ENCODE data around the gene ITGA2.

The ITGA2 gene

GRCh38 chr5:53063176-53063575, 74.0 kb downstream of the ITGA2 start:
- no peak overlapping the region for H3K27ac ChIP-seq (ENCODE audit: low read depth, low read length)
- no peak overlapping the region for H3K4me3 ChIP-seq (ENCODE audit: low read length)
- H3K9me3 ChIP-seq (ENCODE audit: insufficient read depth, low read depth, low read length): no peaks in the 10 kb centered on the region
- no peaks in the 10 kb centered on the region for H3K4me1 ChIP-seq (ENCODE audit: insufficient read depth, low read length)
- H3K36me3 ChIP-seq (ENCODE audit: insufficient read depth, low read length): peaks cover 6% of the 10 kb centered on the region; the same call in 1 of the 2 replicates
- H3K27me3 ChIP-seq (ENCODE audit: insufficient read depth, low read length): no peaks in the 10 kb centered on the region
- WGBS: 90% methylated on average over 2 of the region's 2 CpGs
- H3K9ac ChIP-seq (ENCODE audit: low read depth, low read length): no peak overlapping the region

- Histone ChIP-seq H3K4me3 (ENCODE audit: low read length) (no peak overlapping the region), H3K27me3 (ENCODE audit: insufficient read depth, low read length) (no peaks in the 10 kb centered on the region), H3K4me1 (ENCODE audit: insufficient read depth, low read length) (no peaks in the 10 kb centered on the region), H3K27ac (ENCODE audit: low read depth, low read length) (no peak overlapping the region), H3K9ac (ENCODE audit: low read depth, low read length) (no peak overlapping the region), H3K9me3 (ENCODE audit: insufficient read depth, low read depth, low read length) (no peaks in the 10 kb centered on the region), H3K36me3 (ENCODE audit: insufficient read depth, low read length) (peaks cover 6% of the 10 kb centered on the region; the same call in 1 of the 2 replicates)
- WGBS: 96% methylated on average over 2 of the region's 3 CpGs
Observed at GRCh38 chr5:53063791-53064190, 74.6 kb downstream of the ITGA2 start.

- Histone ChIP-seq H3K9me3 (ENCODE audit: insufficient read depth, low read depth, low read length) (no peaks in the 10 kb centered on the region), H3K27ac (ENCODE audit: low read depth, low read length) (no peak overlapping the region), H3K4me3 (ENCODE audit: low read length) (no peak overlapping the region), H3K4me1 (ENCODE audit: insufficient read depth, low read length) (no peaks in the 10 kb centered on the region), H3K36me3 (ENCODE audit: insufficient read depth, low read length) (peaks cover 6% of the 10 kb centered on the region; the same call in 1 of the 2 replicates), H3K9ac (ENCODE audit: low read depth, low read length) (no peak overlapping the region), H3K27me3 (ENCODE audit: insufficient read depth, low read length) (no peaks in the 10 kb centered on the region)
- WGBS: no CpG with 5 or more reads among the region's 1 CpG
Observed at GRCh38 chr5:53066088-53066487, 76.9 kb downstream of the ITGA2 start.

GRCh38 chr5:53067641-53068040, 78.5 kb downstream of the ITGA2 start:
- no peak overlapping the region for H3K4me3 ChIP-seq (ENCODE audit: low read length)
- H3K27ac ChIP-seq (ENCODE audit: low read depth, low read length): no peak overlapping the region
- no peak overlapping the region for H3K9ac ChIP-seq (ENCODE audit: low read depth, low read length)
- H3K27me3 ChIP-seq (ENCODE audit: insufficient read depth, low read length): no peaks in the 10 kb centered on the region
- no peaks in the 10 kb centered on the region for H3K9me3 ChIP-seq (ENCODE audit: insufficient read depth, low read depth, low read length)
- H3K4me1 ChIP-seq (ENCODE audit: insufficient read depth, low read length): no peaks in the 10 kb centered on the region
- peaks cover 10% of the 10 kb centered on the region; the same call in 1 of the 2 replicates for H3K36me3 ChIP-seq (ENCODE audit: insufficient read depth, low read length)
- WGBS: no CpG with 5 or more reads among the region's 1 CpG

- Histone ChIP-seq H3K36me3 (ENCODE audit: insufficient read depth, low read length) (peaks cover 10% of the 10 kb centered on the region; the same call in 1 of the 2 replicates), H3K4me1 (ENCODE audit: insufficient read depth, low read length) (no peaks in the 10 kb centered on the region), H3K4me3 (ENCODE audit: low read length) (no peak overlapping the region), H3K9me3 (ENCODE audit: insufficient read depth, low read depth, low read length) (no peaks in the 10 kb centered on the region), H3K27ac (ENCODE audit: low read depth, low read length) (no peak overlapping the region), H3K9ac (ENCODE audit: low read depth, low read length) (no peak overlapping the region), H3K27me3 (ENCODE audit: insufficient read depth, low read length) (no peaks in the 10 kb centered on the region)
- WGBS: 90% methylated on average over 3 of the region's 4 CpGs
Observed at GRCh38 chr5:53068291-53068836, 79.2 kb downstream of the ITGA2 start.

- no peak overlapping the region for H3K9ac ChIP-seq (ENCODE audit: low read depth, low read length)
- H3K4me1 ChIP-seq (ENCODE audit: insufficient read depth, low read length): no peaks in the 10 kb centered on the region
- H3K9me3 ChIP-seq (ENCODE audit: insufficient read depth, low read depth, low read length): no peaks in the 10 kb centered on the region
- H3K4me3 ChIP-seq (ENCODE audit: low read length): no peak overlapping the region
- H3K27ac ChIP-seq (ENCODE audit: low read depth, low read length): no peak overlapping the region
- no peaks in the 10 kb centered on the region for H3K27me3 ChIP-seq (ENCODE audit: insufficient read depth, low read length)
- WGBS: 99% methylated on average over 5 of the region's 5 CpGs
- peaks cover 16% of the 10 kb centered on the region for H3K36me3 ChIP-seq (ENCODE audit: insufficient read depth, low read length)
Observed at GRCh38 chr5:53069626-53070025, 80.5 kb downstream of the ITGA2 start.

GRCh38 chr5:53071298-53071697, 82.1 kb downstream of the ITGA2 start:
- no peak overlapping the region for H3K27ac ChIP-seq (ENCODE audit: low read depth, low read length)
- no peak overlapping the region for H3K4me3 ChIP-seq (ENCODE audit: low read length)
- no peaks in the 10 kb centered on the region for H3K4me1 ChIP-seq (ENCODE audit: insufficient read depth, low read length)
- H3K36me3 ChIP-seq (ENCODE audit: insufficient read depth, low read length): peaks cover 24% of the 10 kb centered on the region
- no peak overlapping the region for H3K9ac ChIP-seq (ENCODE audit: low read depth, low read length)
- 95% methylated on average over 2 of the region's 2 CpGs for WGBS
- no peaks in the 10 kb centered on the region for H3K9me3 ChIP-seq (ENCODE audit: insufficient read depth, low read depth, low read length)
- H3K27me3 ChIP-seq (ENCODE audit: insufficient read depth, low read length): no peaks in the 10 kb centered on the region

- Histone ChIP-seq H3K27me3 (ENCODE audit: insufficient read depth, low read length) (no peaks in the 10 kb centered on the region), H3K36me3 (ENCODE audit: insufficient read depth, low read length) (peaks cover 28% of the 10 kb centered on the region), H3K4me1 (ENCODE audit: insufficient read depth, low read length) (no peaks in the 10 kb centered on the region), H3K4me3 (ENCODE audit: low read length) (no peak overlapping the region), H3K27ac (ENCODE audit: low read depth, low read length) (no peak overlapping the region), H3K9ac (ENCODE audit: low read depth, low read length) (no peak overlapping the region), H3K9me3 (ENCODE audit: insufficient read depth, low read depth, low read length) (no peaks in the 10 kb centered on the region)
- 97% methylated on average over 1 of the region's 2 CpGs for WGBS
Observed at GRCh38 chr5:53071738-53072137, 82.6 kb downstream of the ITGA2 start.

- no peak overlapping the region for H3K9ac ChIP-seq (ENCODE audit: low read depth, low read length)
- no peak overlapping the region for H3K27ac ChIP-seq (ENCODE audit: low read depth, low read length)
- no peaks in the 10 kb centered on the region for H3K4me1 ChIP-seq (ENCODE audit: insufficient read depth, low read length)
- 92% methylated on average over 2 of the region's 2 CpGs for WGBS
- peaks cover 33% of the 10 kb centered on the region for H3K36me3 ChIP-seq (ENCODE audit: insufficient read depth, low read length)
- H3K27me3 ChIP-seq (ENCODE audit: insufficient read depth, low read length): no peaks in the 10 kb centered on the region
- H3K4me3 ChIP-seq (ENCODE audit: low read length): no peak overlapping the region
- no peaks in the 10 kb centered on the region for H3K9me3 ChIP-seq (ENCODE audit: insufficient read depth, low read depth, low read length)
Observed at GRCh38 chr5:53073348-53073747, 84.2 kb downstream of the ITGA2 start.

GRCh38 chr5:53076014-53076583, 86.9 kb downstream of the ITGA2 start:
- WGBS: 94% methylated on average over 2 of the region's 2 CpGs
- Histone ChIP-seq H3K4me1 (ENCODE audit: insufficient read depth, low read length) (no peaks in the 10 kb centered on the region), H3K27me3 (ENCODE audit: insufficient read depth, low read length) (no peaks in the 10 kb centered on the region), H3K9ac (ENCODE audit: low read depth, low read length) (no peak overlapping the region), H3K27ac (ENCODE audit: low read depth, low read length) (no peak overlapping the region), H3K36me3 (ENCODE audit: insufficient read depth, low read length) (peaks cover 37% of the 10 kb centered on the region), H3K9me3 (ENCODE audit: insufficient read depth, low read depth, low read length) (no peaks in the 10 kb centered on the region), H3K4me3 (ENCODE audit: low read length) (no peak overlapping the region)

GRCh38 chr5:53080271-53080670, 91.1 kb downstream of the ITGA2 start:
- H3K36me3 ChIP-seq (ENCODE audit: insufficient read depth, low read length): peaks cover 25% of the 10 kb centered on the region
- no peak overlapping the region for H3K4me3 ChIP-seq (ENCODE audit: low read length)
- WGBS: 94% methylated on average over 4 of the region's 4 CpGs
- H3K9ac ChIP-seq (ENCODE audit: low read depth, low read length): no peak overlapping the region
- no peaks in the 10 kb centered on the region for H3K4me1 ChIP-seq (ENCODE audit: insufficient read depth, low read length)
- H3K27ac ChIP-seq (ENCODE audit: low read depth, low read length): no peak overlapping the region
- H3K27me3 ChIP-seq (ENCODE audit: insufficient read depth, low read length): no peaks in the 10 kb centered on the region
- H3K9me3 ChIP-seq (ENCODE audit: insufficient read depth, low read depth, low read length): no peaks in the 10 kb centered on the region

GRCh38 chr5:53083927-53084326, 94.8 kb downstream of the ITGA2 start:
- Histone ChIP-seq H3K4me1 (ENCODE audit: insufficient read depth, low read length) (no peaks in the 10 kb centered on the region), H3K9me3 (ENCODE audit: insufficient read depth, low read depth, low read length) (no peaks in the 10 kb centered on the region), H3K27ac (ENCODE audit: low read depth, low read length) (no peak overlapping the region), H3K36me3 (ENCODE audit: insufficient read depth, low read length) (peaks cover 16% of the 10 kb centered on the region; the same call in 1 of the 2 replicates), H3K4me3 (ENCODE audit: low read length) (no peak overlapping the region), H3K27me3 (ENCODE audit: insufficient read depth, low read length) (no peaks in the 10 kb centered on the region), H3K9ac (ENCODE audit: low read depth, low read length) (no peak overlapping the region)
